Right lobe of liver (tissue), 4 donors: ENCODE data around the gene PLD5.

Experiments used
- POLR2A ChIP-seq: fragments of 450-650 bp; IDR thresholded peaks from one replicate; pipeline ENCODE4 v1.6.1; 2017; ENCODE audit warnings: antibody characterized with exemption, mild to moderate bottlenecking
- TF ChIP-seq, protein P1 (sequence below), 4 donors: fragments of 200-600 bp in 3 of 4; fragments of 450-650 bp in 1 of 4; IDR thresholded peaks; one replicate each; pipeline versions ENCODE4 v1.5.1 to v1.8.0; 2016 to 2022; ENCODE audit warnings: antibody characterized with exemption in 4 of 4, mild to moderate bottlenecking in 2 of 4
- donor health status: DM: no; HTN: no; CAD: no.
- donor health status: DM: no; HTN: no; CAD: no.
- donor health status: DM: no; HTN: yes; CAD: no.

DNA sequence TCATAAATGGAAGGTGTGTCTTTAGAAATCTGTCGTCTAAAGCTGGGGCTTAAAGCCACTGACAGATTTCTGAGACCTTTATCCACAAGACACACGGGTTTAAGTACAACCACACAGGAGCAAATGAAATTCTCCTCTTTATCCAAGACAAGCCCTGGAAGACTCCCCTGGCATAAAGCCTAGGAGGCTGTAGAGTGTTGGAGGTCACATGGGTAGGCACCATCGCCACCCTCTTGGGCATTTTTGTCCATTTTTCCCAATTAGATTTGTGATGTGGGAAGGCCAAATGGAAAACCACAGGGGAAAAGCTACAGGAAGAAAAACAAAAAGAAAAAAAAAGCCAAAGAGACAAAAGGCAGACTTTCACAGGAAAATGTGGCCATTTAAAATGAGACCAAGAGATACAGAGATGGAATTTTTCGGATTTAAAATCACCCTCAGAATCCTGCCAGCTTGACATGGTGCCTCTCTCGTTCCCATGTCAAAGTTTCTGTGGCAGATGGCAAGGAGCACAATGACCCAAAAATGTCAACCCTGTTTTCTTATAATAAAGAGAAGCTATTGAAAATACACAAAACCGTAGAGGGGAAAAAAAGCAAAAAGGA lies 91.9 kb downstream of the PLD5 start:
- TF ChIP-seq, protein P1, sequence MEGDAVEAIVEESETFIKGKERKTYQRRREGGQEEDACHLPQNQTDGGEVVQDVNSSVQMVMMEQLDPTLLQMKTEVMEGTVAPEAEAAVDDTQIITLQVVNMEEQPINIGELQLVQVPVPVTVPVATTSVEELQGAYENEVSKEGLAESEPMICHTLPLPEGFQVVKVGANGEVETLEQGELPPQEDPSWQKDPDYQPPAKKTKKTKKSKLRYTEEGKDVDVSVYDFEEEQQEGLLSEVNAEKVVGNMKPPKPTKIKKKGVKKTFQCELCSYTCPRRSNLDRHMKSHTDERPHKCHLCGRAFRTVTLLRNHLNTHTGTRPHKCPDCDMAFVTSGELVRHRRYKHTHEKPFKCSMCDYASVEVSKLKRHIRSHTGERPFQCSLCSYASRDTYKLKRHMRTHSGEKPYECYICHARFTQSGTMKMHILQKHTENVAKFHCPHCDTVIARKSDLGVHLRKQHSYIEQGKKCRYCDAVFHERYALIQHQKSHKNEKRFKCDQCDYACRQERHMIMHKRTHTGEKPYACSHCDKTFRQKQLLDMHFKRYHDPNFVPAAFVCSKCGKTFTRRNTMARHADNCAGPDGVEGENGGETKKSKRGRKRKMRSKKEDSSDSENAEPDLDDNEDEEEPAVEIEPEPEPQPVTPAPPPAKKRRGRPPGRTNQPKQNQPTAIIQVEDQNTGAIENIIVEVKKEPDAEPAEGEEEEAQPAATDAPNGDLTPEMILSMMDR (IDR thresholded peaks at IDR 0.05): no peak
- no peak for TF ChIP-seq POLR2A
